GM04504 (cell line): ENCODE data around the gene UGT1A1.
"Not testable (repeated sequence)": the region's sequence is repeated elsewhere in the genome, so short reads cannot be mapped to it uniquely, and the experiment has no call there.

Source experiments
- DNase-seq: peaks from one replicate; pipeline ENCODE4 v3.0.0-alpha.2; 2012; ENCODE audit warnings: low read depth

UGT1A1 gene

DNA sequence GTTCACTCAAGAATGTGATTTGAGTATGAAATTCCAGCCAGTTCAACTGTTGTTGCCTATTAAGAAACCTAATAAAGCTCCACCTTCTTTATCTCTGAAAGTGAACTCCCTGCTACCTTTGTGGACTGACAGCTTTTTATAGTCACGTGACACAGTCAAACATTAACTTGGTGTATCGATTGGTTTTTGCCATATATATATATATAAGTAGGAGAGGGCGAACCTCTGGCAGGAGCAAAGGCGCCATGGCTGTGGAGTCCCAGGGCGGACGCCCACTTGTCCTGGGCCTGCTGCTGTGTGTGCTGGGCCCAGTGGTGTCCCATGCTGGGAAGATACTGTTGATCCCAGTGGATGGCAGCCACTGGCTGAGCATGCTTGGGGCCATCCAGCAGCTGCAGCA lies at the start of gene UGT1A1:
Gene UGT1A1 (plus strand): TSS at position 228 of the 400 bp plus-strand sequence. CDS start 18 bp downstream, at position 246.
- DNase-seq: no peak

DNA sequence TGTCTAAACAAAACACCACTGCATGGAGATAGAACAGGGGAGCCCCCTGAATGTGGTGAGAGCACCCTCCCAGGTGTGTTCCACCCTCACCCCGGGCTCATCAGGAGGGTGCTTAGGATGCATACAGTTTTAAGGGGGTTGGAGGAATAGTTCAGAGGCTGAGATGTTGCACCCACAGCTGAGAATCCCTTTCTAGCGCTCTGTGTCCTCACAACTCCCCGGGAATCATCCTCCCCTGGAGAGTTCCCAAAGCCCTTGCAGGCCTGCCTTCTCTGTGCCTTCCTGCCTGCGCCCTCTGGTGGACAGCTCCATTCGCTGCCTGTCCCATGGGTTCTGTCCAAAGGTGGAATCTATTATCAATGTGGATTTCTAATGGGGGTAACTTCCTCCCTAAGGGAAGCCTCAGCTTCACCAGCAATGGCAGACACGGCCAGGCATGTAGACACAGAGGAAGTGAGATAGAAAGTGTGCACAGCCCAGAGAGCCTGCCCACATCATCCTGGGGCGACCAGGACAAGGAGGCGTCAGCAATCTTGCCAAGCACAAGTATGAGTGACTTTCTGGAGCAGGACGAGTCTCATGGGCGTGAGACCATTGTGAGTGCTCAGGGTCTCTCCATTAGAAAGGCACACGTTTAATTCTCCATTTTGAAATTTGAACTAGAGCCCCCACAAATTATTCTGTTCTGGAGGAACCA lies 48.6 kb upstream of the UGT1A1 start:
- DNase-seq: peak; percentile 58

DNA sequence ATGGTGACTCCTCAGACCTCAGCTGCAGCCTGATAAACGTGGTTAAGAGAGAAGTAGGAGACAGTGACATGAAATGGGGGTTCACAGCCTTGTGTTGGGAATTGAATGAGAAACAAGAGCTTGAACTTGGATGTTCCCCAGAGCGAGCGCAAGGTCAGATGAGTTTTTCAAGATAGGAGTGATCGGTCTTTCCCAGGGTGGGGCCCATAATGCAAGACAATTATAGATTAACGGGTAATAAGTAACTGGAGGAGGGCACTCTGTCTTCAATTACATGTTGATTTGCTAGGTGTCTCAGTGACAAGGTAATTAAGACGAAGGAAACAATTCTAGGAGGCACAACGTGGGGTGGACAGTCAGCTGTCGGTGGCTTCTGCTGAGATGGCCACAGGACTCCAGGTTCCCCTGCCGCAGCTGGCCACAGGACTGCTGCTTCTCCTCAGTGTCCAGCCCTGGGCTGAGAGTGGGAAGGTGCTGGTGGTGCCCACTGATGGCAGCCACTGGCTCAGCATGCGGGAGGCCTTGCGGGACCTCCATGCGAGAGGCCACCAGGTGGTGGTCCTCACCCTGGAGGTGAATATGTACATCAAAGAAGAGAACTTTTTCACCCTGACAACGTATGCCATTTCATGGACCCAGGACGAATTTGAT lies 47.3 kb upstream of the UGT1A1 start, which contains the start of gene UGT1A5:
Gene UGT1A5 (plus strand): TSS at position 297 of the 651 bp plus-strand sequence. CDS start 85 bp downstream, at position 382.
- DNase-seq: no peak

DNA sequence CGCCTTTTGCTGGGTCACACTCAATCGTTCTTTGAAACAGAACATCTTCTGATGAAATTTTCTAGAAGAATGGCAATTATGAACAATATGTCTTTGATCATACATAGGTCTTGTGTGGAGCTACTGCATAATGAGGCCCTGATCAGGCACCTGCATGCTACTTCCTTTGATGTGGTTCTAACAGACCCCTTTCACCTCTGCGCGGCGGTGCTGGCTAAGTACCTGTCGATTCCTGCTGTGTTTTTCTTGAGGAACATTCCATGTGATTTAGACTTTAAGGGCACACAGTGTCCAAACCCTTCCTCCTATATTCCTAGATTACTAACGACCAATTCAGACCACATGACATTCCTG lies 46.8 kb upstream of the UGT1A1 start:
- no peak for DNase-seq

DNA sequence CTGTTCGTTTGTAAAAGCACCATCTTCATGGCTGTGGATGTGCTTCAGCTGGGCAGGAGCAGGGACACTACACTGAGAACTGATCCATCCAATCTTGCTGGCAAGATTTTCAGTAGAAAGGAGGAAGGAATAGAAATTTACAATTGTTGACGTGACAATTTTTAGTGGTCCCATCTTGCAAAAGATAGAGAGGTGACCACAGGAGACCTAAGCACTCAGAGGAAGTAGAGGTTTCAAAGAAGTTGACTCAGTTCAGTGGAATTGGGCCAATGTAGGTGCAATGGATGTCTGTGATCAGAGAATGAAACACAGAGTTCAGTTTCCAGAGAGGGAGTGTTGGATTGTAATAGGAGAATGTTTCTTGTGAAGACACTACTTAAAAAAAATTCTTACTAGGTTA lies 45.9 kb upstream of the UGT1A1 start:
- DNase-seq: no peak

DNA sequence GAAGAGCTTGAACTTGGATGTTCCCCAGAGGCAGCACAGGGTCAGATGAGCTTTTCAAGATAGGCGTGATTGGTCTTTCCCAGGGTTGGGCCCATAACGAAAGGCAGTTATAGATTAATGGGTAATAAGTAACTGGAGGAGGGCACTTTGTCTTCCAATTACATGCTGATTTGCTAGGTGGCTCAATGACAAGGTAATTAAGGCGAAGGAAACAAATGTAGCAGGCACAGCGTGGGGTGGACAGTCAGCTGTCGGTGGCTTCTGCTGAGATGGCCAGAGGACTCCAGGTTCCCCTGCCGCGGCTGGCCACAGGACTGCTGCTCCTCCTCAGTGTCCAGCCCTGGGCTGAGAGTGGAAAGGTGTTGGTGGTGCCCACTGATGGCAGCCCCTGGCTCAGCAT lies 41.5 kb upstream of the UGT1A1 start, which contains the start of gene UGT1A4:
Gene UGT1A4 (plus strand): TSS at position 185 of the 400 bp plus-strand sequence. CDS start 85 bp downstream, at position 270.
- DNase-seq: no peak

DNA sequence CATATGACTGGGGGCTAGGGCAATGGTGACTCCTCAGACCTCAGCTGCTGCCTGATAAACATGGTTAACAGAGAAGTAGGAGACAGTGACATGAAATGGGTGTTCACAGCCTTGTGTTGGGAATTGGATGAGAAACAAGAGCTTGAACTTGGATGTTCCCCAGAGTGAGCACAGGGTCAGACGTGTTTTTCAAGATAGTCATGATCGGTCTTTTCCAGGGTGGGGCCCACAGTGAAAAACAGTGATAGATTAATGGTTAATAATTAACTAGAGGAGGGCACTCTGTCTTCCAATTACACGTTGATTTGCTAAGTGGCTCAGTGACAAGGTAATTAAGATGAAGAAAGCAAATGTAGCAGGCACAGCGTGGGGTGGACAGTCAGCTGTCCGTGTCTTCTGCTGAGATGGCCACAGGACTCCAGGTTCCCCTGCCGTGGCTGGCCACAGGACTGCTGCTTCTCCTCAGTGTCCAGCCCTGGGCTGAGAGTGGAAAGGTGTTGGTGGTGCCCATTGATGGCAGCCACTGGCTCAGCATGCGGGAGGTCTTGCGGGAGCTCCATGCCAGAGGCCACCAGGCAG lies 31.3 kb upstream of the UGT1A1 start, which contains the start of gene UGT1A3:
Gene UGT1A3 (plus strand): TSS at position 320 of the 579 bp plus-strand sequence. CDS start 85 bp downstream, at position 405.
- DNase-seq: no peak

DNA sequence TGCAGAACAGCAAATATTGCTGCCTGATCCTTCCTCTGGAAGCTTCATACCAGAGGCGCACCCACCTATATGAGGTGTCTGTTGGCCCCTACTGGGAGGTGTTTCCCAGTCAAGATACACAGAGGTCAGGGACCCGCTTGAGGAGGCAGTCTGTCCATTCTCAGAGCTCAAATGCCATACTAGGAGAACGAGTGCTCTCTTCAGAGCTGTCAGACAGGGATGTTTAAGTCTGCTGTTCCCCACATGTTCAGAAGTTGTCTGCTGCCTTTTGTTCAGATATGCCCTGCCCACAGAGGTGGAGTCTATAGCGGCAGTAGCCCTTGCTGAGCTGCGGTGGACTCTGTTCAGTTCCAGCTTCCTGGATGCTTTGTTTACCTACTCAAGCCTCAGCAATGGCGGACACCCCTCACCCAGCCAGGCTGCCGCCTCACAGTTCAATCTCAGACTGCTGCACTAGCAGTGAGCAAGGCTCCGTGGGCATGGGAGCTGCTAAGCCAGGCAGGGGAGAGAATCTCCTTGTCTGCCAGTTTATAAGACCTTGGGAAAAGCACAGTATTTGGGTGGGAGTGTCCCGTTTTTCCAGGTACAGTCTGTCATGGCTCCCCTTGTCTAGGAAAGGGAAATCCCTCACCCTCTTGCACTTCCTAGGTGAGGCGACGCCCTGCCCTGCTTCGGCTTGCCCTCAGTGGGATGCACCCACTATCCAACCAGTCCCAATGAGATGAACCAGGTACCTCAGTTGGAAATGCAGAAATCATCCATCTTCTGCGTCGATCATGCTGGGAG lies 23.0 kb upstream of the UGT1A1 start:
- DNase-seq: not testable (repeated sequence)

DNA sequence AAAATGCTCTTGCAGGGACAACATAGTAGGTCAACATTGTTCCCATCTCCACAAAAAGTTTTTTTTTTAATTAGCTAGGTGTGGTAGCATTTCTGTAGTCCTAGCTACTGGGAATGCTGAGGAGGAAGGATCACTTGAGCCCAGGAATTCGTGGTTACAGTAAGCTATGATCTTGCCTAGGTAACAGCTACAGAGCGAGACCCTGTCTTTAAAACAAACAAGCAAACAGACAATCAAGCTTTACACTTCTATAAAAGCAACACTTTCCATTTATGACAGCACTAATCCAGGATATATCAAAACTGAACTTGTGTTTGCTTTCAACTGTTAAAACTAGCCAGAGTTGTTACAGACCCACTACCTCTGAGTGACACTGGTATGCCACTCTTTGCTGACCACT lies 19.2 kb upstream of the UGT1A1 start:
- DNase-seq: no peak

DNA sequence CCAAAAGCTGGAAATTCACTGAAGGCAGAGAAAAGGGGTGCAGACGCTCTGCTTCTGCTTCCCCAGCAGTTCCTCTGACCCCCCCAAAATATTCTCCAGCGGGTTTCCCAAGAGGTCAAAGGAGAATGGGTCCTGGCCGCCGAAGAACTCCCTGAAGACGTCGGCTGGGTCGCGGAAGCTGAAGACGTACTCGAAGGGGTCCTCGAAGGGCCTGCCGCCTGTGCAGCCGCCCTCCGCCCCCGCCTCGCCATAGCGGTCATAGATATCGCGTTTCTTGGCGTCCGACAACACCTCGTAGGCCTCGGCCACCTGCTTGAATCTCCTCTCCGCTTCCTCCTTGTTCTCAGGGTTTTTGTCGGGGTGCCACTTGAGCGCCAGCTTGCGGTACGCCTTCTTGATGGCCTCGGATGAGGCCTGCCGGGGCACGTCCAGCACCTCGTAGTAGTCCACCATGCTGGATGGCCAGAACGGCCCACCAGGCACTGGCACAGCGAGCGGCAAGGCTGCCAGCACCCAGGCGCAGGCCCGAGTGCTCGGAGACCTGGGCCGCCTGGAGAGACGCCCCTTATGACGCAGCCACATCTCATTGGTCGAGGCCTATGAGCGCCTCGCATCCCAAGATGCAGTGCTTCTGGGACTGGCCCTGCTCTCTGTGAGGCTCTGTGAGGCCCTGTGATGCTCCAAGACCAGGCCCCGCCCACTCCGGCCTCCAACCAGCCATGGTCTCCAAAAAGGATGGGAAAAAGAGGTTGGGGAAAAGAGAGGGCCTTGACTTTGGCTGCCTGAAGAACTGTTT lies 16.4 kb upstream of the UGT1A1 start:
- no peak for DNase-seq

DNA sequence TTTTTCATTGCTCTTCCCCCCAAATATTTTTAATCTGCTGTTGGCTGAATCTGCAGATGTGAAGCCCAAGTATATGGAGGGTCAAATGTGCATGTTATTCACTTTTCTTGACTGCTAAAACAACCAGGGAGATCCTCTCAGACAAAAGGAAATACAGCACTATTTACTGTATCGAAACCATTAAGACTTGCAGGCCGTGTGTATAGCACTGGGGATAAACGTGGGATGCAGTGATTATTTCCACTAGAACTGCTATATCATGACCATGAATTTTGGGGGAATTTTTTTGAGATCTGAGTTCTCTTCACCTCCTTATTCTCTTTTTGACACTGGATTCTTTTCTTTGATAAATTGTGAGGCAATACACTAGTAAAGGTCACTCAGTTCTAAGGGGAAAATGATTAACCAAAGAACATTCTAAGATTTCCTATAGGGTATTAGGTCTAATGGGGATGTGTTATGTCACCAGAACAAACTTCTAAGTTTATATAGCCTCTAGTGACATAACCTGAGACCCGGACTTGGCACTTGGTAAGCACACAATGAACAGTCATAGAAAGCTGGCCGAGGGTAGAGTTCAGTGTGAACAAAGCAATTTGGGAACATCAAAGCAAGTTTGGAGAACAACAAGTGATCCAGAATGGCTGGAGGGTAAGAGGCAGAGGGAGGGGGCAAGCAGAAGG lies 14.9 kb upstream of the UGT1A1 start:
- no peak for DNase-seq

DNA sequence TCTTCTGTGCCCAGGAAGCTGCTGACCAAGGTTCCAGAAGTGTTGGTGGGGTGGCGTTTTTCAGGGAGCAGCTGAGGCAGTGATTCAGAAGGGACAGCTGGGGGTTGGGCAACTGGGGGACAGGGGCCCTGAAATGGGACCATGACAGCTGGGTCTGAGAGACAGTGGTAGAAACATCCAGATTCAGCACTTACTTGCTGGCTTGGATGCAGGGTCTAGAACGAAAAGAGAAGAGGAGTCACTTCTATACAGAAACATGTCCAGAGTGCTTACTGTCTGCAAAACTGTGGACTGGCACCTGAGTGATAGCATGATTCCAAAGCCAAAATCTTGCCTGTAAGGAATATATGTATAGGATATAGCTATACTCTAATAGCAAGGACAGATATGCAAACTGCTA lies 14.2 kb upstream of the UGT1A1 start:
- not testable (repeated sequence) for DNase-seq

DNA sequence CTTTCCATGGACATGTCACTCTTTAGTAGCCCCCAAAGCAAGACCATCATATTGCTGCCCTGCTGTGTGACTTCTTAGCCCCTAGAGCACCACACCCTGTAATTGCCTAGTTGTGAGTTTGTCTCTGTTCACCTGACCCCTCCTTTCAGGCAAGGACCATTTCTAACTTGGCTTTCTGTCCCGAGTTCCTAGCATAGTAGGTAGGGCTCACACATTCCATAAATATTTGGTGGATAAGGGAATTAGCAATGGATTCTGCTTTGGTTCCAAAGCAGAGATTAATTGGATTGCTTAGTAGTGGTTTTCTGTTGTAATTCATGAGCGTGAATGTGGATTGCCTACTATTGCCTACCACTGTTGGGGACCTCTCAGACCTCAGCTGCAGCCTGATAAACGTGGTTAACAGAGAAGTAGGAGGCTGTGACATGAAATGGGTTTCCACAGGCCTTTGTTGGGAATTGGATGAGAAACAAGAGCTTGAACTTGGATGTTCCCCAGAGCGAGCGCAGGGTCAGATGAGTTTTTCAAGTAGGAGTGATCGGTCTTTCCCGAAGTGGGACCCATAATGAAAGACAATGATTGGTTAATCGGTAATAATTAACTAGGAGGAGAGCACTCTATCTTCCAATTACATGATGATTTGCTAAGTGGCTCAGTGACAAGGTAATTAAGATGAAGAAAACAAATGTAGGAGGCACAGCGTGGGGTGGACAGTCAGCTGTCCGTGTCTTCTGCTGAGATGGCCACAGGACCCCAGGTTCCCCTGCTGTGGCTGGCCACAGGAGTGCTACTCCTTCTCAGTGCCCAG lies 13.4 kb upstream of the UGT1A1 start:
- DNase-seq: no peak

DNA sequence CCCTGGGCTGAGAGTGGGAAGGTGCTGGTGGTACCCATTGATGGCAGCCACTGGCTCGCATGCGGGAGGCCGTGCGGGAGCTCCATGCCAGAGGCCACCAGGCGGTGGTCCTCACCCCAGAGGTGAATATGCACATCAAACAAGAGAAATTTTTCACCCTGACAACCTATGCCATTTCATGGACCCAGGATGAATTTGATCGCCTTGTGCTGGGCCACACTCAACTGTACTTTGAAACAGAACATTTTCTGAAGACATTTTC lies 12.9 kb upstream of the UGT1A1 start:
- DNase-seq: no peak

DNA sequence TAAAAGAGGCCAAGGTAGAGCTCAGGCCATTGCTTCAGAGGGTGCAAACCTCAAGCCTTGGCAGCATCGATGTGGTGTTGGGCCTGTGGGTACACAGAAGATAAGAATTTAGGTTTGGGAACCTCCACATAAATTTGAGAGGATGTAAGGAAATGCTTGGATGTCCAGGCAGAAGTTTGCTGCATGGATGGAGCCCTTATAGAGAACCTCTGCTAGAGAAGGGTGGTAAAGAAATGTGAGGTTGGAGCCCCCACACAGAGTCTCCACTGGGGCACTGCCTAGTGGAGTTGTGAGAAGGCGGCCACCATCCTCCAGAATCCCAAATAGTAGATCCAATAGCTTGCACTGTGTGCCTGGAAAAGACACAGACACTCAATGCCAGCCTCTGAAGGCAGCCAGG lies 9.4 kb upstream of the UGT1A1 start:
- not testable (repeated sequence) for DNase-seq

DNA sequence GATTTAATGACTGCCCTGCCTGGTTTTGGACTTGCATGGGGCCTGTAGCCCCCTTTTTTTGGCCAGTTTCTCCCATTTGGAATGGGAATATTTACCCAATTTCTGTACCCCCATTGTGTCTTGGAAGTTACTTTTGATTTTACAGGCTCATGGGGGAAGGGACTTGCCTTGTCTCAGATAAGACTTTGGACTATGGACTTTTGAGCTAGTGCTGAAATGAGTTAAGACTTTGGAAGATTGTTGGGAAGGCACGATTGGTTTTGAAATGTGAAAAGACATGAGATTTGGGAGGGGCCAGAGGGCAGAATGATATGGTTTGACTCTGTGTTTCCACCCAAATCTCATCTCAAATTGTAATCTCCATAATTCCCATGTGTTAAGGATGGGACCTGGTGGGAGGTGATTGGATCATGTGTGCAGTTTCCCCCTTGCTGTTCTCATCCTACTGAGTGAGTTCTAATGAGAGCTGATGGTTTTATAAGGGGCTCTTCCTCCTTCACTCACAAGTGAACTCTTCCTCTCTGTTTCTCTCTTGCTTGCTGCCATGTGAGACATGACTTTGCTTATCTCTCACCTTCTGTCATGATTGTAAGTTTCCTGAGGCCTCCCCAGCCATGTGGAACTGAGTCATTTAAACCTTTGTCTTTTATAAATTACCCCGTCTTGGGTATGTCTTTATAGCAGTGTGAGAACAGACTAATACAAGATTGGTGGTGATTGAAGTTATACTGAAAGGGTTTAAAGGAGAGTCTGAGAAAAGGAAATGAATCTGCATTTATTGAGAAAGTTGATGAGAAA lies 8.7 kb upstream of the UGT1A1 start:
- DNase-seq: not testable (repeated sequence)

DNA sequence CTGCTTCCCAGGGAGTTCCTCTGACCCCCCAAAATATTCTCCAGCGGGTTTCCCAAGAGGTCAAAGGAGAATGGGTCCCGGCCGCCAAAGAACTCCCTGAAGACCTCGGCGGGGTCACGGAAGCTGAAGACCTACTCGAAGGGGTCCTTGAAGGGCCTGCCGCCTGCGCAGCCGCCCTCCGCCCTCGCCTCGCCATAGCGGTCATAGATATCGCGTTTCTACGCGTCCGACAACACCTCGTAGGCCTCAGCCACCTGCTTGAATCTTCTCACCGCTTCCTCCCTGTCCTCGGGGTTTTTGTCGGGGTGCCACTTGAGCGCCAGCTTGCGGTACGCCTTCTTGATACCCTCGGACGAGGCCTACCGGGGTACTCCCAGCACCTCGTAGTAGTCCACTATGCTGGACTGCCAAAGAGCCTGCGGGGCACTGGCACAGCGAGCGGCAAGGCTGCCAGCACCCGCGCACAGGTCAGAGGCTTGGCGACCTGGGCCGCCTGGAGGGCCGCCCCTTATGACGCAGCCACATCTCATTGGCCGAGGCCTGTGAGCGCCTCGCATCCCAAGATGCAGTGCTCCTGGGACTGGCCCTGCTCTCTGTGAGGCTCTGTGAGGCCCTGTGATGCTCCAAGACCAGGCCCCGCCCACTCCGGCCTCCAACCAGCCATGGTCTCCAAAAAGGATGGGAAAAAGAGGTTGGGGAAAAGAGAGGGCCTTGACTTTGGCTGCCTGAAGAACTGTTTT lies 5.0 kb upstream of the UGT1A1 start:
- DNase-seq: no peak

DNA sequence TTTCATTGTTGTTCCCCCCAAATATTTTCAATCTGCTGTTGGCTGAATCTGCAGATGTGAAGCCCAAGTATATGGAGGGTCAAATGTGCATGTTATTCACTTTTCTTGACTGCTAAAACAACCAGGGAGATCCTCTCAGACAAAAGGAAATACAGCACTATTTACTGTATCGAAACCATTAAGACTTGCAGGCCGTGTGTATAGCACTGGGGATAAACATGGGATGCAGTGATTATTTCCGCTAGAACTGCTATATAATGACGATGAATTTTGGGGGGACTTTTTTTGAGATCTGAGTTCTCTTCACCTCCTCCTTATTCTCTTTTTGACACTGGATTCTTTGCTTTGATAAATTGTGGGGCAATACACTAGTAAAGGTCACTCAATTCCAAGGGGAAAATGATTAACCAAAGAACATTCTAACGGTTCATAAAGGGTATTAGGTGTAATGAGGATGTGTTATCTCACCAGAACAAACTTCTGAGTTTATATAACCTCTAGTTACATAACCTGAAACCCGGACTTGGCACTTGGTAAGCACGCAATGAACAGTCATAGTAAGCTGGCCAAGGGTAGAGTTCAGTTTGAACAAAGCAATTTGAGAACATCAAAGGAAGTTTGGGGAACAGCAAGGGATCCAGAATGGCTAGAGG lies 3.5 kb upstream of the UGT1A1 start:
- DNase-seq: no peak
